NK-92 treated with Interleukin-12 subunit alpha and Interleukin-12 subunit beta, amount 100 ng/mL, for 24 hours (cell line): ENCODE data around the gene TIGD2.
"Not testable (repeated sequence)": the region's sequence is repeated elsewhere in the genome, so short reads cannot be mapped to it uniquely, and the experiment has no call there.

Experiments used
- DNase-seq: peaks from one replicate; lab custom pipeline; 2025; lab: John Stamatoyannopoulos, UW

TIGD2 gene

GRCh38 chr4:89119836-89120235, 8.5 kb downstream of the TIGD2 start:
- DNase-seq = no peak

GRCh38 chr4:89121387-89122068, 10.2 kb downstream of the TIGD2 start:
- no peak for DNase-seq

- DNase-seq = no peak
Measured at GRCh38 chr4:89123451-89123851, 12.1 kb downstream of the TIGD2 start.

GRCh38 chr4:89125901-89126782, 14.8 kb downstream of the TIGD2 start:
- no peak for DNase-seq

GRCh38 chr4:89129080-89129640, 17.8 kb downstream of the TIGD2 start:
- no peak for DNase-seq

GRCh38 chr4:89134775-89135319, 23.5 kb downstream of the TIGD2 start:
- no peak for DNase-seq

- DNase-seq = no peak
Measured at GRCh38 chr4:89136525-89136924, 25.2 kb downstream of the TIGD2 start.

- no peak for DNase-seq
Measured at GRCh38 chr4:89137231-89137630, 25.9 kb downstream of the TIGD2 start.

- DNase-seq = no peak
Measured at GRCh38 chr4:89137695-89138094, 26.4 kb downstream of the TIGD2 start.

GRCh38 chr4:89140168-89140759, 28.9 kb downstream of the TIGD2 start:
- DNase-seq = no peak

GRCh38 chr4:89142691-89143669, 31.6 kb downstream of the TIGD2 start:
- no peak for DNase-seq

- DNase-seq = not testable (repeated sequence)
Measured at GRCh38 chr4:89144652-89145051, 33.3 kb downstream of the TIGD2 start.

GRCh38 chr4:89146196-89146595, 34.9 kb downstream of the TIGD2 start:
- no peak for DNase-seq

- no peak for DNase-seq
Measured at GRCh38 chr4:89152972-89153371, 41.6 kb downstream of the TIGD2 start.

- no peak for DNase-seq
Measured at GRCh38 chr4:89156174-89156914, 45.0 kb downstream of the TIGD2 start.

GRCh38 chr4:89157488-89158024, 46.2 kb downstream of the TIGD2 start:
- no peak for DNase-seq

GRCh38 chr4:89158884-89159503, 47.7 kb downstream of the TIGD2 start:
- DNase-seq = no peak

GRCh38 chr4:89160806-89161205, 49.5 kb downstream of the TIGD2 start:
- DNase-seq = no peak

GRCh38 chr4:89161841-89162240, 50.5 kb downstream of the TIGD2 start:
- DNase-seq = no peak

- no peak for DNase-seq
Measured at GRCh38 chr4:89162496-89162895, 51.2 kb downstream of the TIGD2 start.
